HK-2 (cell line): Measurements from ENCODE around the gene DNAJB14.
"Not testable (repeated sequence)": the region's sequence is repeated elsewhere in the genome, so short reads cannot be mapped to it uniquely, and the experiment has no call there.

ENCODE experiments used
- DNase-seq: peaks from one replicate; pipeline ENCODE4 v3.0.0-alpha.2; 2018; ENCODE audit not compliant: unreplicated experiment

The DNAJB14 gene

GRCh38 chr4:99946356-99947189 lies at the start of gene DNAJB14:
Gene DNAJB14 (minus strand): TSS chr4:99946618. CDS start chr4:99946571, 47 bp downstream.
- peak; percentile 79 for DNase-seq

DNA sequence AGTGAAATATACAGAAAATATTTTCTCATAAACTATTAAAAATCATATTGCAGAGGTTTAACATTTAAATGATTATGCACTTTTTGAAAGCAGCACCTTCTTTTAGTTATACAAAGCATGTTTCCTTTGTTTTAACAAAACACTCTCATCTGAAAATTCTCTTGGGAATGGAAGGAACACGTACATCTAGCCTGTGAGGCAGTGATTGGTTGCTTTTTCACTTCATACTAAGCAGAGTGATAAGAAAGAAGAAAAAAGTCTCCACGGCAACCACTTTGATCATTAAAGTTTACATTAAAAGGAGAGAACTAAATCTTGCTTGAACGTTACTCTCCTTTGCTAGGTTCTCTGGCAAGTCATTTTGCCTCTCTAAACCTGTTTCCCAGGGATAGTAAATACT lies 45.3 kb upstream of the DNAJB14 start:
- no peak for DNase-seq

DNA sequence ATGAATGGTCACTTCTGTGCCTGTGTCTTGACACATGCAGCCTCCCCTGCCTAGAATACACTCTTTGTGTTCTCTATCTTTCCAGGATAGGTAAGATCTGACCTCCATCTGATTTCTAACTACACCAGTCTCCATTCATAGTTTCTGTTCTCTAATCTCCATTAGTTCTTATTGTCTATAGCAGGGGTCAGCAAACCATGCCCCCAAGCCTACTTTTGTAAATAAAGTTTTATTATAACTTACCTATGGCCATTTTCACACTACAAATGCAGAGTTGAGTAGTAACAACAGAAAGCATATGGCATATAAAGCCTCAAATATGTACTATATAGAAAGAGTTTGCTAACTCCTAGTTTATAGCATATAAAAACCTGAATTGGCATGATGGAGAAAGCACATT lies 41.3 kb upstream of the DNAJB14 start:
- DNase-seq: no peak

DNA sequence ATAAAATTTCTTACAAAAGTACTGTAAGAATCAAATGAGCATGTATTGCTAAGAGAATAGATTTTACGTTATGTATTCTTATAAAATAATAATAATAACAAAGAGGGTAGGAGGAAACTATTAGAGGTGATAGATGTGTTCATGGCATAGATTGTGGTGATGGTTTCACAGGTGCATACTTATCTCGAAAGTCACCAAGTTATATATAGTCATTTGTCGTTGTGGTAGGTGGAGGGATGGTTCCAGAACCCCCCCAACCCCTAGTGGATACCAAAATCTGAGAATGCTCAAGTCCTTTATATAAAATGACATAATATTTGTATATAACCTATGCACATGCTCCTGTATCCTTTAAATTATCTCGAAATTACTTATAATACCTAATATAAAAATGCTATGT lies 40.4 kb upstream of the DNAJB14 start:
- DNase-seq: no peak

DNA sequence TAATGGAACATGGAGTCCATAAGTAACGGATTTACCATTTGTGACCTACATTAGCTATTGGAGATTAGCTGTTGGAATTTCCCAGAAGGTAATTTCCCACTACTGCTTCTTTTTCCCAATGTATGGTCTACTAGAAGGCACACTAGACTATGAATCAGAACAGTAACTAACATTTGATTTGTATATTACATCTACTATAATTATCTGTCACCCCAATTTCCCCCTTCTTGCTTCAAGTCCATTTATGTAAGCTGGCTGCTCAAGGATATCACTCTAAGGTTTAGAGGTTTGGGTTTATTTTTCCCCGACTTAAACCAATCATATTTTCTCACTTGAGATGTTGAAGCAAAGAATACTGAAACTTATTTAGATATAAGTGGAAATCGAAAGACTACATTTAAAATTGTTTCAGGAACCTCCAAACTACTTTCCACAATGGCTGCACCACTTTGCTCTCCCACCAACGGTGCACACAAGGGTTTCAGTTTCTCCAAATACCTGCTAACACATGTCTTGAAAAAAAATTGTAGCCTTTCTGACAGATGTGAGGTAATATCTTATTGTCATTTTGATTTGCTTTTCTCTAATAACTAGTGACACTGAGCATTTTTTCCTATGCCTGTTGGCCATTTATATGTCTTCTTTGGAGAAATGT lies 37.0 kb upstream of the DNAJB14 start:
- DNase-seq: no peak

- no peak for DNase-seq
Measured at GRCh38 chr4:99979872-99980271, 33.5 kb upstream of the DNAJB14 start.

DNA sequence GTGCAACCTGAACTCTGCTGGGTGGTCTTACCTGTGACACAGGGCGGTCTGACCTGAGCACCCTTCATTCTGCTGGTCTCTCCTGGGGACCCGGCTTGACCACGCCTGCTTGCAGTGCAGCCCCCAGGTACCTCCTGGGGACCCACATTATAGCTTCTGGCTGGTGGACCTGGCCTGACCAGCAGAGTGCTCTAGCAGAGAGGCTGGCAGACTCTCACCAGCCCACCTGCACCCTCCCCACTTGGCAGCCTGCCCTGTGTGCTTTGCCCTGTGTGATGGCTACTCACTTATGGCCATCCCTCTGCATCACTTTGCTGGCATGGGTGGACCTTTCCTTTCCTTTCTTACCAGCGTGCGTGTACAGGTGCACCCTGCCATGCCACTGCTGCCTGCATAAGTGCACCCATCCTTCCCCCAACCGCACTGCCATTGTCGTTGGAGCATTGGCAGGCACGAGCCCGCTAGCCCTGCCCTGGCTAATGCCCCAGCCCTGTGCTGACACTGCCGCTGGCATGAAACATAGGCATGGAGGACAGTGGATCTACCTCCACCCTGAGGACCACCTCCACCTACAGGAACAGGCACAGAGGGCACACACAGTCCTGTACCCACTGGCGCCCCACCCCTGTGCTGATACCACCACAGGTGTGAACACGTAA lies 25.2 kb upstream of the DNAJB14 start:
- no peak for DNase-seq

- no peak for DNase-seq
Measured at GRCh38 chr4:99968330-99968729, 21.9 kb upstream of the DNAJB14 start.

- no peak for DNase-seq
Measured at GRCh38 chr4:99966692-99967091, 20.3 kb upstream of the DNAJB14 start.

GRCh38 chr4:99965674-99966350 lies 19.4 kb upstream of the DNAJB14 start:
- DNase-seq: no peak

DNA sequence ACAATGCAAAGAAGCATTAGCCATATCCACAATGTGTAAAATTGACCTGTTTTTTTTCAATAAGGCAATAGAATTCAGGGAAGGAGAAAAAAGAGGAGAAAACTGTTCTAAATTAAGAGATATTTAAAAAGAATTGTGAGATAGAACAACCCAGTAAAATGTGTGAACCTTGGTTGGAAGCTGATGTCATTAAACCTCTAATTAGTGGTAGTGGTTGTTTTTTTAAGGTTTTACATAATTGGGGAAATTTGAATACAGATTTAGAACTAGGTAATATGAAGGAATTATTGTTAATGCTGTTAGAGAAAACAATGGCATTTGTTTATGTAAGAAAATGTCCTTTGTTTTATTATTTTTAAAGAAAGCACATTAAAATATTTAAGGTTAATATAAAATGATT lies 18.8 kb upstream of the DNAJB14 start:
- DNase-seq: no peak

DNA sequence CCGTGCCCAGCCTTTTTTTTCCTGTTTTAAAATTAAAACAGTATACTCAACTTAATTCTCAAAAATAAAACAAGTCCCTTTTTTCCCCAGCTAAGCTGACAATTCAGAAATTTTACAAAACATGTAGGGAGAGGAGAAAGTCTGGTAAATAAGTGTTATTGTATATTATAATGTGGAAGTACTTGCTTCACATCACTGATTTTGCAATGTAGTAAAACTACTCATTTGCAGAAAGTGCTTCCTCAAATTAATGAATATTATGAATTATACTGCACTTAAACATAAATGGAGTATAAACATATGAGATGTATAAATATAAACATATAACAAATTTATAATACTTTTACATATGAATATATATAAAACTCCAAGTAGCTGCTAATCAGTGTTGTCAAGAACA lies 15.3 kb upstream of the DNAJB14 start:
- no peak for DNase-seq

- DNase-seq: no peak
Measured at GRCh38 chr4:99960648-99961047, 14.2 kb upstream of the DNAJB14 start.

DNA sequence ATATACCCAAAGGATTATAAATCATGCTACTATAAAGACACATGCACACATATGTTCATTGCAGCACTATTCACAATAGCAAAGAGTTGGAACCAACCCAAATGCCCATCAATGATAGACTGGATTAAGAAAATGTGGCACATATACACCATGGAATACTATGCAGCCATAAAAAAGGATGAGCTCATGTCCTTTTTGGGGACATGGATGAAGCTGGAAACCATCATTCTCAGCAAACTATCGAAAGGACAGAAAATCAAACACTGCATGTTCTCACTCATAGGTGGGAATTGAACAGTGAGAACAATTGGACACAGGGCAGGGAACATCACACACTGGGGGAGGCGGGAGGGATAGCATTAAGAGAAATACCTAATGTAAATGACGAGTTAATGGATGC lies 11.8 kb upstream of the DNAJB14 start:
- not testable (repeated sequence) for DNase-seq

DNA sequence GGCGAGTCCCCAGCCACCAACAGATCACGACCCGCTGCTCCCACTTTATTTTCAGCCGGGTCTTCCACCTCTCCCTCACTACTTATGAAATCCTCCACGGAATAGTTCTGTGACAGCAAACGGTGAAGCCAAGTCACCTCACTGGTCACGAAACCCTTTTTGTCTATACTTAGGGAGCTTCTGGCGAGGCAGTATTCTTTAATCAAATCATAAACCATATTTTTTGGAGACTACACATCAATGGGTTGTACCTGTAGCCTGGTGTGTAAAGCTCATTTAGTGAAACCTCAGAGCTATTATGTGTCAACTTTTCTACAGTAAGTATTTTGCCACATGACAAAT lies 4.5 kb upstream of the DNAJB14 start:
- no peak for DNase-seq

DNA sequence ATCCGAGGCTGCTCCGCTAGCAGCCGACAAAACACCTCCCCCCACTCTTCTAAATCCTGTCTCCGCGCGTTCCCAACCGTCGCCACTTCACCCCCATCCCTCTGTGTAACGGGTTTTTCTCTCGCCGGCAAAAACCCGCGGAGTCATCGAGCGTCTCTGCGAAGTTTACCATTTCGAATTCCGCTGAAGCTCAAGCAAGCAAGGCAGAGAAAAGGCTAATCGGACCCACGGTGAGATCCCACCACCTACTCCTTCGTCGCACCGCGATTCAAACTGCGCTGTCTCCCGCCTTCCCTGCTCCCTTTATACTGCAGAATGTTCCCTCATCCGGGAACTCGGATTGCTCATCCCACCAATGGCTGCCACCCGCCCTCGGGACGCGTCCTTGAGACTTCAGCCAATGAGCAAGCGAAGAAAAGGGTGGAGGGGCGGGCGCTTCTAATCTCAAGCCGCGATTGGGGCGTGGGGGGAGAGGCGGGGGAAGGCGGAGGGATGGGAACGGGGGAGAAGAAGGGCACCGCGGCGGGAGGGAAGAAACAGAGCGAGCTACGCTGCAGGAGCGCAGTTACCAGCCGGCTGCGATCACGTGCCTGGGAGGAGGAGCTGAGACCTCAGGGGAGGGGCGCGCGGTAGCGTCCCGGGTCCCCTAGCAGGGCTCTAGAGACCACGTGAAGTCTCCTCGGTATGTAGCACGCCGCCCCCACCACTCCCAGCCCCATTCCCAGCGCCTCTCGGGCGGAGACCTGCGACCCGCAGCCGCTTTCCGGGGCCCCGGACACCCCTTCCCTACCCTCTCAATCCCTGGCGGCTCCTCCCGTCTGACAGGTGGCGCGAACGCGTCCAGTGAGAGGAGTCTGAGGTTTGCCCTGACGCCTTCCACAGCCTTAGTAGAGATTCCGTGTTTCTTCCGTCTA lies 3.8 kb upstream of the DNAJB14 start, which contains the start of gene H2AZ1:
Gene H2AZ1, minus strand, starts transcription at position 277 of the 914 bp plus-strand sequence. Its CDS starts 105 bp downstream, at position 172.
- DNase-seq: peak; percentile 99

GRCh38 chr4:99949034-99949998 lies 2.9 kb upstream of the DNAJB14 start:
- DNase-seq: peak; percentile 93

GRCh38 chr4:99947608-99948007 lies 1.2 kb upstream of the DNAJB14 start:
- no peak for DNase-seq

DNA sequence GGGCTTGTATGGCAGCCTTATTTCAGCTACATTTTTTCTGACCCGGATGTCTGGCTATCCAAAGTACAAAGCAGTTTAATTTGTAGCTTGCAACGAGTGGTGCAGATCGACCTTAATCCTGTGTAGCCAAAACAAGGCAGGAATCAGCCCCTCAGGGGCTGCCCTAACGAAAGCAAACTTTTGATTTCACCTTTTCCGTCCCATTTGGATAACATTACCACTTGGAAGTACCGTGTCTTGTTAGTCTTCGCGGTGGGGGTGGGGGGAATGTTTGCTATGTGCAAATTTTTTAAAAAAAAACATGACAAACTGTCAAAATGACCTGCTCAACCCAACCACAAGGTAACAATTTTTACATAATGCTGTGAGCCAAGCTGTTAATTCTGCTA lies 766 bp upstream of the DNAJB14 start:
- DNase-seq: no peak
